GM13976 (cell line): Measurements from ENCODE around the gene PHOX2B.

Experiments used
- DNase-seq: peaks from one replicate; pipeline ENCODE4 v3.0.0; 2012; ENCODE audit warnings: low spot score
- in situ Hi-C: fragments of 300-500 bp; cut with MboI; formaldehyde crosslinking; loops from one replicate; pipeline ENCODE4 v1.12.0; 2022; ENCODE audit warnings: low sequenced_read_pairs, mixed read lengths, inconsistent platforms; ENCODE audit not compliant: unreplicated experiment
- TF ChIP-seq, protein P1 (sequence below): IDR thresholded peaks from 2 replicates; pipeline ENCODE4 v1.5.1; 2012; ENCODE audit warnings: borderline replicate concordance, mild to moderate bottlenecking; ENCODE audit not compliant: insufficient read depth; ENCODE audit errors: extremely low read depth, missing control alignments, control extremely low read depth

The PHOX2B gene

DNA sequence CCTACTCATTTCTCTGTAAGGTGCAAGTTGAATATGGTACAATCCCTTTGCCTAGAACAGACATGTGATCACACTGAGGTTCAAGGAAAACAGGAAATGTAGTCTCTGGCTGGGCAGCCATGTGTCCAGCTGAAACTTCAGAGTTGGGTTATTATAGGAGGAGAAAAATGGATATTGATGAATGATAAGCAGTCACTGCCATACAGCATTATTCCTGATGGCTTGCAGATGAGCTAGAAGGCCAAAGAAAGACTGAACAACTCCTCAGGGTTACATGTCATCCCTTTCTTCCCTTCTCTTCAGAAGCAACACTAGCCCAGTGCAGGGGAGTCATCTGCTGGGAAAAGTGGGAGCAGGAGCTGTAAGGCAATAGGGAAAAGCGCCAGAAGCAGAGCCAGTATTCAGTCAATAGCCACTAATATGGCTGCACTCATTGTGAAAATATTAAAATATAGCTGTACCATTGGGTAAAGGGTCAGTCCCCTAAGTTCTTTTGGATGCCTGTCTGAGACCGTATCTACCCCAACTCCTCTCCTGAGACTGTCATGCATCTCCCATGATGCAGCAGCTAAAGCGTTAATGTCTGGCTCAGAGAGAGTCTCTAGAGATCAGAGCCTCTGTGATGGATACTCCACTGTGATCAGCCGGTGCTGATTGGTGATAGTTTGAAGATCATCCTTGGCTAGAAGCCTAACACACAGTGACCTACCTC lies 20.5 kb downstream of the PHOX2B start:
- no peak for DNase-seq
- TF ChIP-seq, protein P1, sequence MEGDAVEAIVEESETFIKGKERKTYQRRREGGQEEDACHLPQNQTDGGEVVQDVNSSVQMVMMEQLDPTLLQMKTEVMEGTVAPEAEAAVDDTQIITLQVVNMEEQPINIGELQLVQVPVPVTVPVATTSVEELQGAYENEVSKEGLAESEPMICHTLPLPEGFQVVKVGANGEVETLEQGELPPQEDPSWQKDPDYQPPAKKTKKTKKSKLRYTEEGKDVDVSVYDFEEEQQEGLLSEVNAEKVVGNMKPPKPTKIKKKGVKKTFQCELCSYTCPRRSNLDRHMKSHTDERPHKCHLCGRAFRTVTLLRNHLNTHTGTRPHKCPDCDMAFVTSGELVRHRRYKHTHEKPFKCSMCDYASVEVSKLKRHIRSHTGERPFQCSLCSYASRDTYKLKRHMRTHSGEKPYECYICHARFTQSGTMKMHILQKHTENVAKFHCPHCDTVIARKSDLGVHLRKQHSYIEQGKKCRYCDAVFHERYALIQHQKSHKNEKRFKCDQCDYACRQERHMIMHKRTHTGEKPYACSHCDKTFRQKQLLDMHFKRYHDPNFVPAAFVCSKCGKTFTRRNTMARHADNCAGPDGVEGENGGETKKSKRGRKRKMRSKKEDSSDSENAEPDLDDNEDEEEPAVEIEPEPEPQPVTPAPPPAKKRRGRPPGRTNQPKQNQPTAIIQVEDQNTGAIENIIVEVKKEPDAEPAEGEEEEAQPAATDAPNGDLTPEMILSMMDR, result no peak
- in situ Hi-C loops, result no loop called here

DNA sequence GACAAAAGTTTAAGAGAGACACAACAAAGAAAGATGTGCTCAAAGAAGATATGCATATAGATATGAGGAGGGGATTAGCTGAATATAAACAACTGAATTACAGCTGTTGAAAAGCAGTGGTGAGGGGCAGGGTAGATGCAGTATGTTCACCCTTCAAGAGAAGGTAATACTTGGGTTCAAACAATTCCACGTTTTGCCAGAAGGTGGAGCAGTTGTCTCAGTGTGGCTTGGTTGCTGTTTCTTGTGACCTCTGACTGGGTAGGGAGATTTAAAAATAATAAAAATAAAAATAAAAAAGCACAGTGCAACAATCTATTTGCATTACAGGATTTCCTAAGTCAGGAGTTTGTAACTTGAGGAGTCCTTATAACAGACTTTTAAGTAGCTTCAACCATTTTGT lies 23.3 kb downstream of the PHOX2B start:
- DNase-seq, result no peak
- TF ChIP-seq, protein P1, result no peak
- in situ Hi-C loops, result no loop called here

DNA sequence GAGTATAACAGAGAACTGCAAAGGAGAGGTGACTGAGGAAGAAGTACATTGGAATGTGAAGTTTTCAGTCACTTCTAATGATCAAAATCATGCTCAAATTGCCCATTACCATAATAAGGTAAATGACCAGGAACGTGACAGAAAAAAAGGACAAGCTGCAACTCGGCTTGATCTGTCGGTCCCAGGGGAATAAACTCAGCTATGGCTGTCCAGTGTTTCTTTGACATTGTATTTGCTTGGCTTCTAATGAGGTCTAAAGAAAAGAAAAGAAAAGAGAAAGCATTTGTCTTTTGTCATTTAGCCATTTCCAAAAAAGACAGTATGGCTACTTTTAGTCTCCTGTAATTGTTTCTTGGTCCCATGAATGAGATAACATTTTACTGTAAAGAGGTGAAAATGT lies 25.2 kb downstream of the PHOX2B start:
- in situ Hi-C loops, result no loop called here
- DNase-seq, result no peak
- TF ChIP-seq, protein P1, result no peak

DNA sequence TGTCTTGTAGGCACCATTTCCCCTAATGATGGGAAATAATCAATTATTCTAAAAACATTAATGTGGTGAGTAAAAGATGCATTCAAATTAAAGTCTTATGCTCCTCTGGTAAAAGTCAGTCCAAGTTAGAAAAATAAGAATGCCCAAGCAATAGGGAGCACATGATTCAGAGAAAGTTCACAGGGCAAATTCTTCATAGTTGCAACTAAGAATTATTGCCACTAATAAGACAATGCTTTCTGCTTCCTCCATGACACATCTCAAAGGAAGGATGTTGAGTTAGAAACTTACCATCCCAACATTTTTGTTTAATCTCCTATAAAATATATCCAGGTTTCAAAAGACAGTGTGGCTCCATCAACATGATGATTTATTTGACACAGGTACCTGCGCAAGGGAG lies 26.3 kb downstream of the PHOX2B start:
- in situ Hi-C loops, result no loop called here
- TF ChIP-seq, protein P1, result no peak
- DNase-seq, result no peak

DNA sequence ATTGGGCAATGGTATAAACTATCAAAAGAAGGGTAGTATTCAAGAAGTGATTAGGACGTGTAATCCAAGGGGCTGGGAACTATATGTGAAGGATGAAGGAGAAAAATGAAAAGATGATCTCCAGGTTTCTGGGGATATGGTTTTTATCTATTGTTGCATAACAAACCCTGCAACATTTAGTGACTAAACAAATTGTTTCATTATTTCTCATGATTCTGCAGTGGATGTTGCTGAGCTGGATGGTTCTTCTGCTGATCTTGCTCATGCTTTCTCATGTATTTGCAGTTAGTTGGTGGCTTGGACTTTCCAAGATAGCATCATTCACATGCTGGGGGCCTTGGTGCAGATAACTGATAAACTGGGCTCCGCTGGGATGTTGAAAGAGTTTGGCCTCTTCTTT lies 29.1 kb downstream of the PHOX2B start:
- in situ Hi-C loops, result no loop called here
- DNase-seq, result no peak
- TF ChIP-seq, protein P1, result no peak

DNA sequence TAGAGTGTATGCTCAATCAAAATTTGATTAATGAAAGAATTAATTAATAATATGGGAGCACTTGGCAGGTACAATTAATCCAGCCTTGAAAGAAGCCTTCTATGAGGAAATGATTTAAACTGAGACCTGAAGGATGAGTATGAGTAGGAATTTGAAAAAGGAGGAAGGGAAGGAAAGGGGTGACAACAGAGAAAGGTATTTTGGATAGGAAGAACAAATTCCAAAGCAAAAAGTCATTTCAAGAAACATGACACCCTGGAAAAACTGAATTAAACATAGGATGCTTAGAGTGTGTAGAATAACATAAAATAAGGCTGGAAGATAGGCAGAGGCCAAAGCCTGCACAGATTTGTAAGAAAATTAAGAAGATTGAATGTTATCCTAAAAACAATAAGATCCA lies 29.6 kb downstream of the PHOX2B start:
- TF ChIP-seq, protein P1, result no peak
- DNase-seq, result no peak
- in situ Hi-C loops, result no loop called here
